ENCODE measurements around the gene GJB2. TPM values are rescaled to one million over a fixed set of nuclear protein-coding genes. Genes with fewer than 3 reads are reported as not detected.

GJB2 gene
- total RNA-seq, 2 experiments from 2014 or later = 0.26 to 0.32 TPM

DNA sequence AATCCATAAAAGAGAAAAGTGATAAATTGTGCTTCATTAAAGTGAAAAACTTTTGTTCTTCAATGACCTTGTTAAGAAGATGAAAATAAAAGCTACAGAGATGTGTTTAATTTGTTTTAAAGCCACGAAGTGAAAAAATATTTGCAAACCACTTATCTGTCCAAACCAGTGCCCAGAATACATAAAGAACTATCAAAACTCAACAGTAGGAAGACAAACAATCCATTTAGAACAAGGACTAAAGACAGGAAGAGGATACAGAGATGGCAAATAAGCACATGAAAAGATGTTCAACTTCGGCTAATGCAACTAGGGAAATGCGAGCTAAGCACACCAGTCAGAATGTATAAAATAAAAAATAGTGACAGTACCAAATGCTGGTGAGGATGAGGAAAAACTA is 24.4 kb upstream of the GJB2 start:
- peaks cover 18% of the 10 kb centered on the region for H3K4me1 Mint-ChIP-seq (ENCODE audit: low read depth)
- ATAC-seq = no peak
- no peaks in the 10 kb centered on the region for H3K36me3 Mint-ChIP-seq (ENCODE audit: low read depth)
- POLR2A ChIA-PET = no interaction called here
- H3K9me3 Mint-ChIP-seq (ENCODE audit: insufficient read depth) = peaks cover 3% of the 10 kb centered on the region
- H3K4me3 Mint-ChIP-seq = no peak overlapping the region
- peaks cover 22% of the 10 kb centered on the region for H3K27me3 Mint-ChIP-seq (ENCODE audit: low read depth)
- no peak for DNase-seq
- CTCF ChIA-PET = interaction anchor here (1.9 kb wide), 1 partner anchor 14 kb away, joined by 4 read pairs; no protein-coding TSS in a partner anchor
- H3K27ac Mint-ChIP-seq = no peak overlapping the region

DNA sequence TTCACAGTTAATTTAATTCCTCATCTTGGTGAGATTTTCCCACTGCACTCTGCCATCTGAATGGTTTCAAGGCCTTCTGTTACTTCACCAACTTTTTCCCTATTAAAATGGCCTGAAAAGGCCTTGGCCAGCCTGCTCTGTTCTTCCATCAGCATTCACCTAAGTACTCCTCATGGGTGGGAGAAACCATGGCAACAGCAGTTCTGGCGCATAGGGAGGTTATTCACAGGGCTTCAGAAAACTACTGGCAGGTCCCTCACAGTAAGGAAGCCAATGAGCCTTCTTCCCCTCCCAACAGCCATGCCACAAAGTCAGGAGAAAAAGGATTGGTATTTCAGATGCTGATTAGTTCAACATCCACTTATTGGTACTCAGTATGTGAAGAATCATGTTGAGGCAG is 17.2 kb upstream of the GJB2 start:
- no peak overlapping the region for H3K27ac Mint-ChIP-seq
- no peak overlapping the region for H3K4me3 Mint-ChIP-seq
- CTCF ChIA-PET = interaction anchor here (1.2 kb wide), 1 partner anchor 13 kb away, joined by 4 read pairs; no protein-coding TSS in a partner anchor
- no peaks in the 10 kb centered on the region for H3K36me3 Mint-ChIP-seq (ENCODE audit: low read depth)
- H3K9me3 Mint-ChIP-seq (ENCODE audit: insufficient read depth) = peaks cover 7% of the 10 kb centered on the region
- peaks cover 2% of the 10 kb centered on the region for H3K4me1 Mint-ChIP-seq (ENCODE audit: low read depth)
- H3K27me3 Mint-ChIP-seq (ENCODE audit: low read depth) = peaks cover 16% of the 10 kb centered on the region
- POLR2A ChIA-PET = interaction anchor here (0.6 kb wide), 1 partner anchor 23 kb away, joined by 3 read pairs; no protein-coding TSS in a partner anchor
- DNase-seq = no peak
- no peak for ATAC-seq

DNA sequence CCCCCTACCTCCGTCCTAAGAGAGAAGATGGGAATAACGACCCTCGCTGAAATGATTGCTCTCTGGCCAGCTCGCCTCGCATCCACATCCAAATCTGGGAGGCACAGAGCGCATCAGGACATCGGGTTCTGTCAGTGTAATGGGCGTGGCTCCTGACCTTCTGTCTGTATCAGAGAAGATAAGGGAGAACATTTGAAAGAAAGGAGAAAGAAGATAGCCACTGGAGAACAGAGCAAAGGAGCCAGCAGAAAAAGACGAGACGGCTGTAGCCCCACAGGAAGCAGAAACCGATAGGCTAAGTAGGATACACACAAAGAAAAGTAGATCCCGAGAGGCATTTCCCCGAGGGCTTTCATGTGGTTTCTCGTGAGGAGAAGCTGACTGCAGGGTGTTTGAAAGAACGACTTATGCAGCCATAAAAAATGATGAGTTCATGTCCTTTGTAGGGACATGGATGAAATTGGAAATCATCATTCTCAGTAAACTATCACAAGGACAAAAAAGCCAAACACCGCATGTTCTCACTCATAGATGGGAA is 14.0 kb upstream of the GJB2 start:
- Mint-ChIP-seq H3K27me3 (ENCODE audit: low read depth) (peaks cover 5% of the 10 kb centered on the region), H3K9me3 (ENCODE audit: insufficient read depth) (no peaks in the 10 kb centered on the region), H3K36me3 (ENCODE audit: low read depth) (no peaks in the 10 kb centered on the region), H3K4me1 (ENCODE audit: low read depth) (peaks cover 2% of the 10 kb centered on the region), H3K4me3 (no peak overlapping the region), H3K27ac (no peak overlapping the region)
- no peak for ATAC-seq
- DNase-seq = no peak
- POLR2A ChIA-PET = no interaction called here
- CTCF ChIA-PET = interaction anchor here (2.5 kb wide), 1 partner anchor 10 kb away, joined by 7 read pairs; no protein-coding TSS in a partner anchor

DNA sequence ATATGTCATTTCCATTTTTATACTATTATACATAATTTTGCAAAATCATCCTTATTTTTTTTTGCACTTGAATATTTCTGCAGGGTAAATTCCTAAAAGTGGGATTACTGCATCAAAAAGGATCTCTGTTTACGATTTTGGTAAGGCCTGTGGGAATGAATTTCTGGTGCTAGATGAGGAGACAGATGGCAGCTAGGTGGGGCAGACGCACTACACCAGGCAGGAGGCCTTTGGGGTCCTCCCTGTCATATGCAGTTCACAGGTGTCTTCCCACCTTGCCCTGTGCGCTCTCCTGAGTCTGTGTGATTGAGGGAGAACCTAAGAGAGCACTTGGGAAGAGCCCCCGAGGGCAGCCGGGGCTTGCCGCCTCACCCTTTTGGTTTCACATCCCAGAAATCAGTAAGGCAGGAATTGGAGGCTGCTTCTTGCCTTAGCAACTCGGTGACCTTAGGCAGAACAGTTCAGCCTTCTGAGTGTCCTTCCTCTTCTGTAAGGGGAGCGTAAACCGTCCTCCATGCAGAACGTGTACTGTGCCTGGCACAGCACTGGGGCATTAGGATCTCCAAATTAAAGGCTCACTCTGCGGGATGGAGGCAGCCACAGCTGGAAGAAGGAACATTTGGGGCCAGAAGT is 13.4 kb upstream of the GJB2 start:
- CTCF ChIA-PET = interaction anchor here (1.3 to 2.5 kb wide), 2 partner anchors 9 to 12 kb away, joined by 3 to 7 read pairs; no protein-coding TSS in a partner anchor
- no peak for ATAC-seq
- Mint-ChIP-seq H3K4me3 (no peak overlapping the region), H3K27me3 (ENCODE audit: low read depth) (peaks cover 7% of the 10 kb centered on the region), H3K27ac (no peak overlapping the region), H3K4me1 (ENCODE audit: low read depth) (peaks cover 2% of the 10 kb centered on the region), H3K9me3 (ENCODE audit: insufficient read depth) (no peaks in the 10 kb centered on the region), H3K36me3 (ENCODE audit: low read depth) (no peaks in the 10 kb centered on the region)
- POLR2A ChIA-PET = no interaction called here
- no peak for DNase-seq

DNA sequence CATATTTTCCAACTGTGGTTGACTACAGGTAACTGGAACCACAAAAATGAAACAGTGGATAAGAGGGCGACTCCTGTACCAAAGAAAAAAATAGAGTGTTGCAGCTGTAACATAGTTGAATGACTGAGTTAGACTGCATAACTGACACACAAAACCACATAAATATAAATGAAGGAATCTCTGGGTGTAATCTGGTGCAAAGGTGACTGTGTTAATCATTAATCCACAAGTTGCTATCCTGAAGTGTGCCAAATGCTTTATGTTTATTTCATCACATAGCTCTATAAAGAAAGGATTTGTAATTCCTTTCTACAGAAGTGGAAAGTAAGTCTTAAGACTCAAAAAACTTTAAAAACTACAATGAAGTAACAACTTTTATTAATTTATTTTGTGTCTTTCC is 6.0 kb upstream of the GJB2 start:
- CTCF ChIA-PET = interaction anchor here (1.1 to 1.6 kb wide), 4 partner anchors 9 to 297 kb away, joined by 3 to 5 read pairs (median 4); no protein-coding TSS in a partner anchor
- Mint-ChIP-seq H3K27ac (no peak overlapping the region), H3K4me1 (ENCODE audit: low read depth) (peaks cover 16% of the 10 kb centered on the region), H3K4me3 (no peak overlapping the region), H3K36me3 (ENCODE audit: low read depth) (no peaks in the 10 kb centered on the region), H3K27me3 (ENCODE audit: low read depth) (peaks cover 36% of the 10 kb centered on the region), H3K9me3 (ENCODE audit: insufficient read depth) (no peaks in the 10 kb centered on the region)
- POLR2A ChIA-PET = no interaction called here
- no peak for DNase-seq
- ATAC-seq = no peak

DNA sequence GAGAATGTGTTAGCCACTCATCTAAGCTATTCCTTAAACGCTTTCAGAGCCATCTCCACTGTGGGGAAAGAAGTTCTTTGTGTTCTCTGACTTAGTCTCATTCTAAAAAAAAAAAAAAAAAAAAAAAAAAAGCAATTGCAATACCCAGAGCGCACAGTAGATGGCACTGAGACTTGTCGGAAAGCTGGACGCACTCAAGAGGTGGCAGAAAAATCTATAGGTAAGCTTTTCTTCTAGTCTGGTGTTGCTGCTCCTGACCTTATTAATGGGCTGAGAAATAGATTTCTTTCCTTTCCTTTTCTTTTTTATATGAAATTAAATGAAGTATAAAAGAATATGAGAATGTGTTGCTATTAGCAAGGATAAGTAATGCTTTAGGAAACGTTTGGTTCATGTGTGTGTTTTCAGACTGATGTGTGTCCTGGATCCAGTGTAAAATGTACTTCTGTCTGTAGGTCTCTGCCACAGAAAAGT is 4.7 kb upstream of the GJB2 start:
- ChIA-PET CTCF (interaction anchor here (0.6 to 2.7 kb wide), 28 partner anchors 9 to 728 kb away, joined by 3 to 17 read pairs (median 4); no protein-coding TSS in a partner anchor), POLR2A (interaction anchor here (1.0 kb wide), 1 partner anchor 279 kb away, joined by 3 read pairs; no protein-coding TSS in a partner anchor)
- no peak overlapping the region for H3K27ac Mint-ChIP-seq
- no peaks in the 10 kb centered on the region for H3K36me3 Mint-ChIP-seq (ENCODE audit: low read depth)
- no peak overlapping the region for H3K4me3 Mint-ChIP-seq
- ATAC-seq = peak; percentile 47
- peak; percentile 38 for DNase-seq
- H3K4me1 Mint-ChIP-seq (ENCODE audit: low read depth) = peaks cover 17% of the 10 kb centered on the region
- H3K27me3 Mint-ChIP-seq (ENCODE audit: low read depth) = peaks cover 41% of the 10 kb centered on the region
- H3K9me3 Mint-ChIP-seq (ENCODE audit: insufficient read depth) = no peaks in the 10 kb centered on the region

DNA sequence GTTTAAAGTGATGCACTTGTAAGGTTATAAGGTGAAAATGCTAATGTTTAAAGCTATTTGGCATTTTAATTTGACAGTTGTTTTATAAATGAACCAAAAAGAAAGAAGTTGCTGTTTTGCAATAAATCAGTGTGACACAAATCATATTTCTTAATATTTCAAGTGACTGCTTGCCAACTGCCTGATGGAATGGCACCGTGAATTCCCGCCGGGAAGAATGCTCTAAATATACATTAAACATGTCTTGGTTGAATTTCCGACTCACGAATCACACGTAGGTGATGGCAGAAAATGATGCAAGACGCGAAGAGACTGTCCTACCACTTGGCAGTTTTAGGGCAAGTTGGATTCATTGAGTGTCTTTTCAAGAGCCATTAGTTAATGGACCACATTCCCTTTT is 3.1 kb upstream of the GJB2 start:
- Mint-ChIP-seq H3K4me1 (ENCODE audit: low read depth) (peaks cover 20% of the 10 kb centered on the region), H3K36me3 (ENCODE audit: low read depth) (no peaks in the 10 kb centered on the region), H3K4me3 (no peak overlapping the region), H3K9me3 (ENCODE audit: insufficient read depth) (no peaks in the 10 kb centered on the region), H3K27me3 (ENCODE audit: low read depth) (peaks cover 52% of the 10 kb centered on the region), H3K27ac (no peak overlapping the region)
- POLR2A ChIA-PET = no interaction called here
- CTCF ChIA-PET = interaction anchor here (1.6 to 2.9 kb wide), 7 partner anchors 10 to 299 kb away, joined by 5 to 17 read pairs (median 8); no protein-coding TSS in a partner anchor
- ATAC-seq (no peak), DNase-seq (no peak)

DNA sequence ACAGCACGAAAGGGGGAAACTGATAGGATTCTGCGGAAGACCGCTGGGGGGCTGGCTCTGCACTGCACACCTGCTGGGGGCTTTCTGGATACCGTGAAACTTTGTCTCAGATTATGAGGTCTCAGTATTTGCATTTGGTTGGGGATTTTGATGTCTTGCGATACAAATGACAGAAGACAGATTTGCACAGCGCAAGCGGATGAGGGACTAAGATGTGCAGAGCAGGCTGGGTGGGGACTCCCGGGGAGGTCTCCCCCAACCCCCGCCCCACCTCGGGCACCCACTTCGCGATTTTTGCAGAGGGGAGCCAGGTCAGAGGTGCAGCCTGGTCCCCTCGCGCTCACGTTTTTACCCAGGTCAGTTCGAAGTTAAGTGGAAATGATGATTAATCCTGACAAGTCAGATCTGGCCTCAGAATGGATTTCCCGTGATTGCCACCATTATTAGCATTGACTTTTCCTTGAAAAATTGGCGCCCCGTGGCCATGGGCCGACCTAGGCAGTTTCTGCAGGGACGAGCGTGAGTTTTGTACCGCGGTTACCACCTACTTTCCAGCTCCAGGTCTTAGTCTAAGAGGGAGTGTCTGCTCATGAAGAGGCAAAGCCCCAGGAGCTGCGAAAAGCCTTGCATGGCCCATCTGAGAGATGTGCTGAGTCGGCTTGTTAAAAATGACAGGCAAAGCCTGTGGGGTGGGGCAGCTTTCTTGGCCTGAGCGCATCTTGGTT is 1.3 kb upstream of the GJB2 start:
- POLR2A ChIA-PET = interaction anchor here (0.6 kb wide), 1 partner anchor 331 kb away, joined by 3 read pairs; no protein-coding TSS in a partner anchor
- peaks cover 20% of the 10 kb centered on the region for H3K4me1 Mint-ChIP-seq (ENCODE audit: low read depth)
- no peaks in the 10 kb centered on the region for H3K9me3 Mint-ChIP-seq (ENCODE audit: insufficient read depth)
- H3K36me3 Mint-ChIP-seq (ENCODE audit: low read depth) = no peaks in the 10 kb centered on the region
- ATAC-seq (no peak), DNase-seq (no peak)
- CTCF ChIA-PET = interaction anchor here (1.1 to 2.9 kb wide), 4 partner anchors 12 to 634 kb away, joined by 3 to 12 read pairs (median 4); no protein-coding TSS in a partner anchor
- peak overlapping the region; percentile 61 for H3K4me3 Mint-ChIP-seq
- H3K27ac Mint-ChIP-seq = no peak overlapping the region
- peaks cover 65% of the 10 kb centered on the region for H3K27me3 Mint-ChIP-seq (ENCODE audit: low read depth)

DNA sequence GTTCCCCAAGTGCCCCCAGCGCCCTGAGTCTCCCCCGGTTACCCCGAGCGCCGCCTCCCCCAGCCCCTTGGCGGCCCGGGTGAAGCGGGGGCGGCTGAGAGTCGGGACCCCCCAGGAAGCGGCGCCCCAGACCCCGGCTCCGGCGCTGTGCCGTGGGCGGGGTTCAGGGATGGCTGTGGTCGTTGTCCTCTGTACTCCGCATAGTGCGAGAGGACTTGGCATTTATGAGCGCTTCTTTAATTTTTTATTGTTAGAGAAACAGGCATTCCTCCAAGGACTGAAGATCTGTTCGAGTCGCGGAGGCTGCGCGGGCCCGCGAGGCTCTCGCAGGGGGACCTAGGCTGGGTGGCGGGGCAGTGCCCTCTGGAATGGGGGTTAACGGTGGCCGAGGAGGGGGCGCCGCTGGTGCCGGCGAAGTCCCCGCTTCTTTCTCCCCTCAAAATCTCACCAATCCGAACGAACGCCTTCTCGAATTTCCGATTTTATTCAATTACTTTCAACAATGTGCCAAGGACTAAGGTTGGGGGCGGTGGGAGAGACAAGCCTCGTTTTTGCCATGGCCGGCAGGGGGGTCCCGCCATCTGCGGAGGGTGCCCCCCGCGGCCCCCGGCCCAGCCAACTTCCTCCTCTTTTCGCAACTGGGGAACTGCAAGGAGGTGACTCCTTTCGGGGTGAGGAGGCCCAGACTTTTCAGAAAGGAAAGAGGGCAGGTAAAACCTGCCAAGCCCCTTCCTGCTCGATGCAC is 596 bp upstream of the GJB2 start:
- CTCF ChIA-PET = interaction anchor here (2.9 kb wide), 1 partner anchor 11 kb away, joined by 12 read pairs; no protein-coding TSS in a partner anchor
- DNase-seq (no peak), ATAC-seq (peak; percentile 47)
- no peaks in the 10 kb centered on the region for H3K9me3 Mint-ChIP-seq (ENCODE audit: insufficient read depth)
- H3K27ac Mint-ChIP-seq = no peak overlapping the region
- POLR2A ChIA-PET = no interaction called here
- peak overlapping the region; percentile 61 for H3K4me3 Mint-ChIP-seq
- H3K36me3 Mint-ChIP-seq (ENCODE audit: low read depth) = no peaks in the 10 kb centered on the region
- H3K4me1 Mint-ChIP-seq (ENCODE audit: low read depth) = peaks cover 20% of the 10 kb centered on the region
- peaks cover 62% of the 10 kb centered on the region for H3K27me3 Mint-ChIP-seq (ENCODE audit: low read depth)

DNA sequence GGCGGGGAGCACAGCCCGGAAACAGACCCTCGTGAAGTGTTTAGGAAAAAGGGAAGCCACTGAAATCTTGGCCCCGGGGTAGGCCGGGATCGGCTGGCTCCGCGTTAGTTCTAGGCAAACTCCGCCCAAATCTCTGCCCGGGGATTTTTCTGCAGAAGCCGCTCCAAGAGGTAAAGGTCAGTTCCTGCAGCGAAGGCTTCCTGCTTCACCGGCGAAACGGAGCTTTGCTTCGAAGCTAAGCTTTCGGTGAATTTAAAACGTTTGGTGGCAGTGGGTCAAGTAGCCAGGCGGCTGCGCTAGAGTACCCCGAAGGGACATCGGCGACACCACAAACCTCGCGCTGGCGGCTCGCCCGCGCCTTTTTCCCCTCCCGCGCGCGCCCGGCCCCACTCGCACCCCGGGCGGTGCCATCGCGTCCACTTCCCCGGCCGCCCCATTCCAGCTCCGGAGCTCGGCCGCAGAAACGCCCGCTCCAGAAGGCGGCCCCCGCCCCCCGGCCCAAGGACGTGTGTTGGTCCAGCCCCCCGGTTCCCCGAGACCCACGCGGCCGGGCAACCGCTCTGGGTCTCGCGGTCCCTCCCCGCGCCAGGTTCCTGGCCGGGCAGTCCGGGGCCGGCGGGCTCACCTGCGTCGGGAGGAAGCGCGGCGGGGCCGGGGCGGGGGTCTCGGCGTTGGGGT is 441 bp downstream of the GJB2 start:
- Mint-ChIP-seq H3K27me3 (ENCODE audit: low read depth) (peaks cover 64% of the 10 kb centered on the region), H3K27ac (no peak overlapping the region)
- CTCF ChIA-PET = no interaction called here

More for the DNA sequence above, 441 bp downstream of the GJB2 start:
- no peaks in the 10 kb centered on the region for H3K36me3 Mint-ChIP-seq (ENCODE audit: low read depth)
- DNase-seq (no peak), ATAC-seq (peak; percentile 24)
- peaks cover 18% of the 10 kb centered on the region for H3K4me1 Mint-ChIP-seq (ENCODE audit: low read depth)
- H3K4me3 Mint-ChIP-seq = peak overlapping the region; percentile 49
- POLR2A ChIA-PET = no interaction called here
- no peaks in the 10 kb centered on the region for H3K9me3 Mint-ChIP-seq (ENCODE audit: insufficient read depth)

Measured in activated CD8-positive, alpha-beta T cell treated with anti-CD3 and anti-CD28 coated beads, Interleukin-2, amount 10 ng/mL, durations not matched to agents 7 days and 5 days (primary cell).